GM12891 (cell line): ENCODE measurements around the gene CEP41.

ENCODE experiments used
- PAX5 ChIP-seq: IDR thresholded peaks from 2 replicates; pipeline ENCODE4 v1.6.1; 2011; ENCODE audit warnings: low read length, moderate library complexity, mild to moderate bottlenecking; ENCODE audit not compliant: insufficient read depth, severe bottlenecking
- POLR2A ChIP-seq: IDR thresholded peaks from 2 replicates; pipeline ENCODE4 v1.6.1; 2011; ENCODE audit warnings: low read depth, low read length, control low read depth
- POLR2AphosphoS5 ChIP-seq: IDR thresholded peaks from 2 replicates; pipeline ENCODE4 v1.6.1; 2011; ENCODE audit warnings: low read depth, low read length, control low read depth
- POU2F2 ChIP-seq: IDR thresholded peaks from 2 replicates; pipeline ENCODE4 v1.6.1; 2011; ENCODE audit warnings: low read depth, mild to moderate bottlenecking, control low read depth, low read length, moderate library complexity
- SPI1 ChIP-seq: IDR thresholded peaks from 2 replicates; pipeline ENCODE4 v1.6.1; 2011; ENCODE audit warnings: low read depth, low read length, control low read depth

GRCh38 chr7:130433301-130433700, 7.5 kb downstream of the CEP41 start:
- TF ChIP-seq PAX5 = no peak
- TF ChIP-seq POLR2A = no peak
- no peak for TF ChIP-seq POU2F2
- no peak for TF ChIP-seq POLR2AphosphoS5
- TF ChIP-seq SPI1 = no peak
